ENCODE measurements around the gene CUZD1. TPM values are rescaled to one million over a fixed set of nuclear protein-coding genes. Genes with fewer than 3 reads are reported as not detected.
"Not testable (repeated sequence)": the region's sequence is repeated elsewhere in the genome, so short reads cannot be mapped to it uniquely, and the experiment has no call there.

Gene CUZD1
- 1 to 10 TPM; 2.6 to 3.3 TPM for total RNA-seq

GRCh38 chr10:122845783-122846332 lies at the start of gene CUZD1:
CUZD1 (minus strand) TSS chr10:122845857; CDS start chr10:122845843, 14 bp downstream.
- Mint-ChIP-seq H3K36me3 (ENCODE audit: low read depth) (peaks cover 64% of the 10 kb centered on the region), H3K27ac (no peak within 1 kb of the TSS), H3K9me3 (peaks cover 8% of the 10 kb centered on the region), H3K27me3 (no peaks in the 10 kb centered on the region), H3K4me1 (peaks cover 6% of the 10 kb centered on the region), H3K4me3 (no peak within 1 kb of the TSS)
- no peak for ATAC-seq (replicated peaks)

GRCh38 chr10:122894261-122894944 lies 48.7 kb upstream of the CUZD1 start:
- H3K27ac Mint-ChIP-seq, result no peak overlapping the region
- H3K27me3 Mint-ChIP-seq, result no peaks in the 10 kb centered on the region
- no peak for ATAC-seq (replicated peaks)
- no peak overlapping the region for H3K4me3 Mint-ChIP-seq
- H3K9me3 Mint-ChIP-seq, result no peaks in the 10 kb centered on the region
- H3K4me1 Mint-ChIP-seq, result peaks cover 6% of the 10 kb centered on the region
- H3K36me3 Mint-ChIP-seq (ENCODE audit: low read depth), result no peaks in the 10 kb centered on the region

- no peaks in the 10 kb centered on the region for H3K9me3 Mint-ChIP-seq
- H3K4me1 Mint-ChIP-seq, result peaks cover 7% of the 10 kb centered on the region
- no peak for ATAC-seq (replicated peaks)
- H3K27me3 Mint-ChIP-seq, result no peaks in the 10 kb centered on the region
- H3K36me3 Mint-ChIP-seq (ENCODE audit: low read depth), result peaks cover 11% of the 10 kb centered on the region
- H3K27ac Mint-ChIP-seq, result no peak overlapping the region
- no peak overlapping the region for H3K4me3 Mint-ChIP-seq
Observed at GRCh38 chr10:122884166-122884565, 38.5 kb upstream of the CUZD1 start.

GRCh38 chr10:122882766-122883165 lies 37.1 kb upstream of the CUZD1 start:
- Mint-ChIP-seq H3K27ac (peak overlapping the region; percentile 2), H3K27me3 (no peaks in the 10 kb centered on the region), H3K9me3 (no peaks in the 10 kb centered on the region), H3K36me3 (ENCODE audit: low read depth) (peaks cover 25% of the 10 kb centered on the region), H3K4me1 (peaks cover 16% of the 10 kb centered on the region), H3K4me3 (no peak overlapping the region)
- no peak for ATAC-seq (replicated peaks)

- H3K27me3 Mint-ChIP-seq, result no peaks in the 10 kb centered on the region
- peaks cover 54% of the 10 kb centered on the region for H3K36me3 Mint-ChIP-seq (ENCODE audit: low read depth)
- H3K9me3 Mint-ChIP-seq, result no peaks in the 10 kb centered on the region
- peaks cover 29% of the 10 kb centered on the region for H3K4me1 Mint-ChIP-seq
- H3K27ac Mint-ChIP-seq, result peak within 1 kb of the TSS; percentile 91
- peak; percentile 86 for ATAC-seq (replicated peaks)
- peak within 1 kb of the TSS; percentile 92 for H3K4me3 Mint-ChIP-seq
Observed at GRCh38 chr10:122879339-122880273, 33.9 kb upstream of the CUZD1 start, which contains the start of gene FAM24B. FAM24B (minus strand) TSS chr10:122879581; CDS start chr10:122850515, 29,066 bp downstream.

GRCh38 chr10:122878799-122879338 lies 33.2 kb upstream of the CUZD1 start:
- peaks cover 37% of the 10 kb centered on the region for H3K4me1 Mint-ChIP-seq
- H3K27ac Mint-ChIP-seq, result peak overlapping the region; percentile 91
- H3K36me3 Mint-ChIP-seq (ENCODE audit: low read depth), result peaks cover 57% of the 10 kb centered on the region
- H3K9me3 Mint-ChIP-seq, result no peaks in the 10 kb centered on the region
- peak overlapping the region; percentile 92 for H3K4me3 Mint-ChIP-seq
- peak; percentile 50 for ATAC-seq (replicated peaks)
- H3K27me3 Mint-ChIP-seq, result no peaks in the 10 kb centered on the region

GRCh38 chr10:122877264-122877663 lies 31.6 kb upstream of the CUZD1 start:
- Mint-ChIP-seq H3K36me3 (ENCODE audit: low read depth) (peaks cover 59% of the 10 kb centered on the region), H3K9me3 (no peaks in the 10 kb centered on the region), H3K27me3 (no peaks in the 10 kb centered on the region), H3K27ac (no peak overlapping the region), H3K4me1 (peaks cover 39% of the 10 kb centered on the region), H3K4me3 (peak overlapping the region; percentile 92)
- no peak for ATAC-seq (replicated peaks)

- Mint-ChIP-seq H3K27me3 (no peaks in the 10 kb centered on the region), H3K9me3 (no peaks in the 10 kb centered on the region), H3K4me1 (peaks cover 39% of the 10 kb centered on the region), H3K27ac (no peak overlapping the region), H3K36me3 (ENCODE audit: low read depth) (peaks cover 63% of the 10 kb centered on the region), H3K4me3 (no peak overlapping the region)
- ATAC-seq (replicated peaks), result no peak
Observed at GRCh38 chr10:122876467-122876855, 30.8 kb upstream of the CUZD1 start.

GRCh38 chr10:122875843-122876466 lies 30.3 kb upstream of the CUZD1 start:
- Mint-ChIP-seq H3K36me3 (ENCODE audit: low read depth) (peaks cover 63% of the 10 kb centered on the region), H3K9me3 (no peaks in the 10 kb centered on the region), H3K27ac (no peak overlapping the region), H3K27me3 (no peaks in the 10 kb centered on the region), H3K4me3 (no peak overlapping the region), H3K4me1 (peaks cover 39% of the 10 kb centered on the region)
- ATAC-seq (replicated peaks), result no peak

GRCh38 chr10:122871947-122872346 lies 26.3 kb upstream of the CUZD1 start:
- peaks cover 53% of the 10 kb centered on the region for H3K36me3 Mint-ChIP-seq (ENCODE audit: low read depth)
- not testable (repeated sequence) for ATAC-seq (replicated peaks); H3K9me3 Mint-ChIP-seq; H3K27ac Mint-ChIP-seq; H3K4me3 Mint-ChIP-seq; H3K27me3 Mint-ChIP-seq
- H3K4me1 Mint-ChIP-seq, result peaks cover 22% of the 10 kb centered on the region

GRCh38 chr10:122868768-122869167 lies 23.1 kb upstream of the CUZD1 start:
- not testable (repeated sequence) for ATAC-seq (replicated peaks); H3K9me3 Mint-ChIP-seq; H3K27ac Mint-ChIP-seq; H3K27me3 Mint-ChIP-seq; H3K4me3 Mint-ChIP-seq
- H3K36me3 Mint-ChIP-seq (ENCODE audit: low read depth), result peaks cover 40% of the 10 kb centered on the region
- H3K4me1 Mint-ChIP-seq, result peaks cover 16% of the 10 kb centered on the region

- peaks cover 16% of the 10 kb centered on the region for H3K4me1 Mint-ChIP-seq
- not testable (repeated sequence) for H3K27me3 Mint-ChIP-seq, H3K27ac Mint-ChIP-seq, H3K4me3 Mint-ChIP-seq, H3K9me3 Mint-ChIP-seq
- peaks cover 34% of the 10 kb centered on the region for H3K36me3 Mint-ChIP-seq (ENCODE audit: low read depth)
- peak; percentile 64 for ATAC-seq (replicated peaks)
Observed at GRCh38 chr10:122866757-122867482, 21.3 kb upstream of the CUZD1 start.

GRCh38 chr10:122864901-122865300 lies 19.2 kb upstream of the CUZD1 start:
- no peaks in the 10 kb centered on the region for H3K27me3 Mint-ChIP-seq
- no peak overlapping the region for H3K4me3 Mint-ChIP-seq
- H3K4me1 Mint-ChIP-seq, result peaks cover 20% of the 10 kb centered on the region
- H3K36me3 Mint-ChIP-seq (ENCODE audit: low read depth), result peaks cover 30% of the 10 kb centered on the region
- H3K9me3 Mint-ChIP-seq, result no peaks in the 10 kb centered on the region
- ATAC-seq (replicated peaks), result no peak
- H3K27ac Mint-ChIP-seq, result no peak overlapping the region
